Embryonic facial prominence (tissue), 1 donor: ENCODE results near the gene SGO2.

ENCODE experiments used
- DNase-seq: peaks from one replicate; pipeline ENCODE4 v3.0.0-alpha.2; 2016; ENCODE audit errors: extremely low spot score

The SGO2 gene

GRCh38 chr2:200525882-200526651 lies at the start of gene SGO2:
TSS of gene SGO2 (plus strand) at chr2:200526207. CDS start at chr2:200532976, 6,769 bp downstream.
- peak; percentile 91 for DNase-seq

GRCh38 chr2:200476836-200477235 lies 49.2 kb upstream of the SGO2 start:
- no peak for DNase-seq

GRCh38 chr2:200477667-200478131 lies 48.3 kb upstream of the SGO2 start:
- DNase-seq, result no peak

GRCh38 chr2:200479692-200480265 lies 46.2 kb upstream of the SGO2 start:
- DNase-seq, result no peak

GRCh38 chr2:200482194-200482593 lies 43.8 kb upstream of the SGO2 start:
- no peak for DNase-seq

- DNase-seq, result no peak
Measured at GRCh38 chr2:200483729-200484198, 42.2 kb upstream of the SGO2 start.

GRCh38 chr2:200484934-200485333 lies 41.1 kb upstream of the SGO2 start:
- no peak for DNase-seq

GRCh38 chr2:200486529-200486928 lies 39.5 kb upstream of the SGO2 start:
- no peak for DNase-seq

GRCh38 chr2:200488169-200488568 lies 37.8 kb upstream of the SGO2 start:
- DNase-seq, result no peak

- no peak for DNase-seq
Measured at GRCh38 chr2:200490001-200490400, 36.0 kb upstream of the SGO2 start.

GRCh38 chr2:200492656-200493055 lies 33.4 kb upstream of the SGO2 start:
- DNase-seq, result no peak

GRCh38 chr2:200494048-200494447 lies 32.0 kb upstream of the SGO2 start:
- no peak for DNase-seq

- no peak for DNase-seq
Measured at GRCh38 chr2:200496696-200497095, 29.3 kb upstream of the SGO2 start.

GRCh38 chr2:200498402-200499162 lies 27.4 kb upstream of the SGO2 start:
- DNase-seq, result no peak

- DNase-seq, result no peak
Measured at GRCh38 chr2:200502196-200502595, 23.8 kb upstream of the SGO2 start.

- no peak for DNase-seq
Measured at GRCh38 chr2:200506679-200507078, 19.3 kb upstream of the SGO2 start.

GRCh38 chr2:200507179-200507578 lies 18.8 kb upstream of the SGO2 start:
- no peak for DNase-seq

GRCh38 chr2:200509235-200509611 lies 16.8 kb upstream of the SGO2 start:
- no peak for DNase-seq

- peak; percentile 65 for DNase-seq
Measured at GRCh38 chr2:200509612-200510433, 16.2 kb upstream of the SGO2 start, which contains the start of gene KCTD18. TSS of gene KCTD18 (minus strand) at chr2:200510068. CDS start at chr2:200507016, 3,052 bp downstream.

GRCh38 chr2:200515155-200515554 lies 10.9 kb upstream of the SGO2 start:
- no peak for DNase-seq

GRCh38 chr2:200523158-200523557 lies 2.8 kb upstream of the SGO2 start:
- DNase-seq, result no peak

GRCh38 chr2:200523604-200524003 lies 2.4 kb upstream of the SGO2 start:
- no peak for DNase-seq
